GM19035 (cell line): Measurements from ENCODE around the gene USP5.

ENCODE experiments used
- ATAC-seq: cut with Tn5 transposase; IDR thresholded peaks from one replicate; pipeline ENCODE4 v1.9.1; 2021; ENCODE audit not compliant: unreplicated experiment

The USP5 gene

DNA sequence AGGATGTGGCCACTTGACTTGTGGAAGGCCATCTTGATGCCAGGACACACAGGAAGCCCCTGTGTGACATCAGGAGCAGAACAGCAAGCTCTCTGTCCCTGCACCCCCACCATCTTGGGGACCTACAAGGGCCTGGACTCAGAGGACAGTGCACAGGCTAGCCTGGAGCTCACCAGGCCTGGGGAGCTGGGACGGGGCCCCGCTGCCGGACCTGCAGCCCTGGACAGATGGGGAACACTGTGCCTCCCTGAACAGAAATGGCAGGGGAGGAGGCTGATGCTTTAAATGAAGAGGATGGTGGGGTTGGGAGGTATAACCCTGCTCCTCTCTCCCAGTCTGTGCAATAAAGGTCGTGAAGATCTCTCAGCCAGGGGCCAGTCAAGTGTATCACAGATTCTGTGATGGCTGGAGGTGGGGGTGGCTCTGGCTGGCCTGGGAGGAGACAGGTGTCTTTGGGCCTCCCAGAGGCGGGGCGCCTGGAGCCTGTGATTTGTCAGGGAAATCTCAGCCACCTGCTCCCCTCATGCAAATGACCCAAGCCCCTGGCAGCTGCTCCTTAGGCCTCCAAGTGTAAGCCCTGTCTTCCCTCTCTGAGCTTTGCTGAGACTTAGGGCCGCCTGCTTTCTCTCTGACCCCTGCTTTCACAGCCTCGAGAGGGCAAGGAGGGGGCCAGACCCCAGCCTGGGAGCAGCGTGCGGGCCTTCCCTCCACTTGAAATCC is 12.3 kb upstream of the USP5 start:
- peak; percentile 70 for ATAC-seq

DNA sequence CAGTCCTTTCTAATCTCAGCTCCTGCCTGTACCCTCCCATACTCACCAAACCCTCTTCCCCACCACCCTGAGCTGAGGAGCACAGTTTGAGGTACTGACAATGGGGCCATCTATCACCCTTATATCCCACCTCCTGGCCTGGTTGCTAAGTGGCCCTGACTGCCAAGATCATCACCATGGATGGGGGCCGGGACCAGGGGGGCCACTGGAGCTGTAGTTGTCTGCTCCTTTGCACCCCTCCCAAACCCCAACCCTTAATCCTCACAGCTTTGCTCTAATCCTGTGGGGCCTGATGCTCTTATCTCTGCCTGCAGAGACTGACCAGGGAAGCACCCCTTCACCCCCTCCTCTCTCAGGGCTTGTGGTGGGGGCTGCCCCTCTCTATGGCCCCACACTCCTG is 11.6 kb upstream of the USP5 start:
- ATAC-seq: no peak

DNA sequence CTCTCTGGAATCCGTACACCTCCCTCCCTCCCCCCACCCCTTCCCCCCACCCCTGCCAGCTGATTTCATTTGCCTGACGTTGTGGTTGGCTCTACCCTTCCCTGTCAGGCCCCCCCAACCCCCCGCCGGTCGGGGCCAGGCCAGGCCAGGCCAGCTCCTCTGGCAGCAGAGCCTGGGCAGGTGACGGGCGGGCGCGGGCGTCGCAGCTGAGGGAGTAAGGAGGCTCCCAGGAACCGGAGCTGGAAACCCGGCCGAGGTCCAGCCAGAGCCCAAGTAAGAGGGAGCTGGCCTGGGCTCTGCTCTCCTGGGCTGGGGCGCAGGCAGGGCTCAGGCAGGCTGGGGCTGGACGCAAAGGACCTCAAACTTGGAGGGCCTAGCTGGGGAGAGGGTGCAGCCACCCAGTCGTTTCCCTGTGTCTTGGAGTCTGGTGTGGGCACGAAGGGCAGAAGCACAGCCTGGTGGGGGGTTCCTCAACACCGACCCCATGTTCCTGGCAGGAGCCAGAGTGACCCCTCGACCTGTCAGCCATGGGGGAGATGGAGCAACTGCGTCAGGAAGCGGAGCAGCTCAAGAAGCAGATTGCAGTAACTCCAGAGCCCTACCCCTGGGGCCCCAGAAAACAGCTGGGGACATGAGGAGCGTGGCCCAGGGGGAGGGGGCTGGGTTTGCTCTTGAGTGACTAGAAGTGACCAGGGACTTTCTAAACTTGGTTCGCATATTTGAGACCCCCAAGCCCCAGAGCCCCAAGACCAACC is 11.0 kb upstream of the USP5 start, which contains the start of gene GNB3:
Gene GNB3, plus strand, starts transcription at position 165 of the 755 bp plus-strand sequence. Its CDS starts 363 bp downstream, at position 528.
- ATAC-seq: no peak

DNA sequence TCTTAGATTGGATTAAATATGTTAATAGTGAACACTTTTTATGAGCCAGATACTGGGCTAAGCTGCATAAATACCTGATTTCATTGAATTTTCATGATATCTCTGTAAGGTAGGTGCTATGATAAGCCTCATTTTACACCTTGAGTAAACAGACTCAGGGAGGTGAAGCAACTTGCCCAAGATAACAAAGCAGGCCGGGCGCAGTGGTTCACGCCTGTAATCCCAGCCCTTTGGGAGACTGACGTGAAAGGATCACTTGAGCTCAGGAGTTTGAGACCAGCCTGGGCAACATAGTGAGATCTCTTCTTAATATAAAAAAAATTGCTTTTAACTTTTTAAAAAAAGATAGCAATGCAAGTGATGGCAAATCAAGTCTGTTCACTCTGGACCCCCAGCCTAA is 9.9 kb upstream of the USP5 start:
- ATAC-seq: no peak

DNA sequence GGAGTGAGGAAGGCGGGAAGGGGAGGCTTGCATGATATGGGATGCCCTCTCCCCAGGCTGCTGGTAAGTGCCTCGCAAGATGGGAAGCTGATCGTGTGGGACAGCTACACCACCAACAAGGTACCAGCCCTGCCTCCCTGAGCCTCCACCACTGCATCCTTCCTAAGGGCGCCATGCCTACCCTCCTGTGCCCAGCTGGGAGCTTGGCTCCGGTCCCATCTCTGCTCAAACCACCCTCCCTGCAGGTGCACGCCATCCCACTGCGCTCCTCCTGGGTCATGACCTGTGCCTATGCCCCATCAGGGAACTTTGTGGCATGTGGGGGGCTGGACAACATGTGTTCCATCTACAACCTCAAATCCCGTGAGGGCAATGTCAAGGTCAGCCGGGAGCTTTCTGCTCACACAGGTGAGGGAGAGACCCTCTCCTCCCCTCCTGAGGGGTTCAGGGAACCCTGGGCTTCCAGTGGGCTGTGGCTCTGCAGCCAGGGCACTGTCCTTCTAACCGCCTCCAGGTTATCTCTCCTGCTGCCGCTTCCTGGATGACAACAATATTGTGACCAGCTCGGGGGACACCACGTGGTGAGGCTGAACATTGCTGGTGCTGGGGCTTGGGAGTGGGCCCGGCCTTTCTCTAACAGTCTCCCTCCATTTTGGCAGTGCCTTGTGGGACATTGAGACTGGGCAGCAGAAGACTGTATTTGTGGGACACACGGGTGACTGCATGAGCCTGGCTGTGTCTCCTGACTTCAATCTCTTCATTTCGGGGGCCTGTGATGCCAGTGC is 8.6 kb upstream of the USP5 start:
- no peak for ATAC-seq

DNA sequence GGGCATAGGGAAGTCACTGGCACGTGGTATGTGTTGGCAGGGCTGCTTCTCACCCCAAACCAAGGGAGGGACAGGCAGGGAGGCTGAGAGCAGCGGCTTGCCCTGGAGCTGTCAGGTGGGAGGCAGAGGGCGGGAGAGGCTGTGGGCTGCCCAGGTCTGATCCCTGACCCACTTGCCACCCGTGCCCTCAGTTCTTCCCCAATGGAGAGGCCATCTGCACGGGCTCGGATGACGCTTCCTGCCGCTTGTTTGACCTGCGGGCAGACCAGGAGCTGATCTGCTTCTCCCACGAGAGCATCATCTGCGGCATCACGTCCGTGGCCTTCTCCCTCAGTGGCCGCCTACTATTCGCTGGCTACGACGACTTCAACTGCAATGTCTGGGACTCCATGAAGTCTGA is 6.6 kb upstream of the USP5 start:
- no peak for ATAC-seq

DNA sequence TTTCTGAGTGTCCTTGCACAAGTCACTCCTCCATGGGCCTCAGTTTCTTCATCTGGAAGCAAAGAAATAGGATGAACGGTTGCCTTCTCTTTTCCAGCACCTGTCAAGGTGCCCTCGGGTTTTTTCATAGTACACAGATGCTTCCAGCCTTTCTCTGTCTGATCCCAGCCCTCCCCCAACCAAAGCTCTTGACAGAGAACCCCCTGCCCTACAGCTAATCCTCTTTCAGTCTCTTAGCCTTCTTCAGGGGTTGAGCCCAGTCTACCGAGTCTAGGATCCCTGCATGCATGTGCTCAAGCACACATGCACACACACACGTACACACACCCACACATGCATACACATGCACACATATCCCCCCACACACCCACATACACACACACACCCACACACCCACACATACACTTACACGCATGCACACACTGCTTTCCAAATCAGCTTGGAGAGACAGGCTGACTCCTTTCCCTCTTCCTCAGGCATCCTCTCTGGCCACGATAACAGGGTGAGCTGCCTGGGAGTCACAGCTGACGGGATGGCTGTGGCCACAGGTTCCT is 5.6 kb upstream of the USP5 start:
- no peak for ATAC-seq

DNA sequence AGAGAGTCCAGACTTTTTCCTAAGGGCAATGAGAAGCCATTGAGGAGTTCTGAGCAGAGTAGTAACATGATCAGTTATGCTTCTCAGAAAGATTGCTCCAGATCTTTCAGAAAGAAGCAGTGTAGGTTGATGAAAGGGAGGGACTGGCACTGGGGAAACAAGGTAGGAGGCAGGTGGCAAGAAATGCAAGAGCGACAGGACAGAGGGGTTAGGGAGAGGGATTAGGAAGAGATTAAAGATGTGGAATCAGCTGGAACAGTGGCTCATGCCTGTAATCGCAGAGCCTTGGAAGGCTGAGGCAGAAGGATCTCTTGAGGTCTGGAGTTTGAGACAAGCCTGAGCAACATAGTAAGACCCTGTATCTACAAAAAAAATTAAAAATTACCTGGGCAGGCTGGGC is 4.3 kb upstream of the USP5 start:
- ATAC-seq: no peak

DNA sequence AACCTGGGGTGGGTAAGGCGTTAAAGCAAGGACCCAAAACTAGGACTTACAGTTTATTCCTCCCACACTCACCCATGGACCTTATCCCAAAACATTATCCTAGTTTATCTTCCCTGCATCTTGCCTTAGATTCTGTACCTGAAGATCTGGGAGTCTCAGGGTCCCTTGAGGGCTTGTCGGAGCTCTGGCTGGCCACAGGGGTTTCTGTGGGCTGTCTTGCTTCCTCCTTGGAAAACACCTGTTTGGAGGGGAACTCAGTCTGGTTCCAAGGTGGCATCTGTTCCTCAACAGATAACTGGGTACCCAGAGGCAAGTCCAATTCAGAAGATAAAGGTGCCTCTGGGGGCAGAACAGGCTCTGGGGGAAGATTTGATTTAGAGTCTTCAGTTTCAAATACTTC is 2.5 kb upstream of the USP5 start:
- no peak for ATAC-seq

DNA sequence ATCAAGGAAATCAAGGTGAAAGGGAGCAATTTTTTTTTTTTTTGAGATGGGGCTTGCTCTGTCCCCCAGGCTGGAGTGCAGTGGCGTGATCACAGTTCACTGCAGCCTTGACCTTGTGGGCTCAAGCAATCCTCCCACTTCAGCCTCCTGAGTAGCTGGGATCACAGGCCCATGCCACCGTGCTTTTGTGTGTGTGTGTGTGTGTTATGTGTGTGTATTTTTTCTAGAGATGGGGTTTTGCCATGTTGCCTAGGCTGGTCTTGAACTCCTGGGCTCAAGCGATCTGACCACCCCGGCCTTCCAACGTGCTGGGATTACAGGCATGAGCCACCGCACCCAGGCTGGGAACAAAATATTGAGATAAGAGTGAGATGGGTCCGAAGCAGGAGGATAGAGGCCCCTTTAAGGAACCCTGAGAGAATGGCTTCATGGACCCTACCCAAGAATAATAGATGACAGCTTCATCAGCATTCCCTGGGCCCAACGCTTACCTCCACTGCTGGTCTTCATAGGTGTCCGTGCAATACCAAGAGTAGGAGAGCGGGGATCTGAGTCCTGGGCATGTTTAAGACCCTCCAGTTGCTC is 1.9 kb upstream of the USP5 start:
- ATAC-seq: no peak

DNA sequence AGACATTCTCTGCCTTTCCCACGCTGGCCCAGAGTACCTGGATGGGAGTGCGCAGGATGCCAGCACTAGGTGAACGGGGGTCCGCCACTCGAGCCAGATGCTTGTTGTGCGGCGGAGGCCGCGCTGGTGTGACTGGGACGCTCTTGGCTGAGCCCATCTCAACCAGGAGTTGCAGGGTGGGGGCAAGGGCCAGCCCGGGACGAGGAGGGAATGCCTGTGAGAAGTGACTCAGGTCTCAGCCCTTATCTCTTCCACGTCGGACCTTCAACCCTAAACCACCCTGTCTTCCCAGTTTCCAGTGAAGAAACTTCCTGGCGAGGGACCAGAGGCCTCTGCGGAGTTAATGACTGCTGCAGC is 1.2 kb upstream of the USP5 start:
- no peak for ATAC-seq

DNA sequence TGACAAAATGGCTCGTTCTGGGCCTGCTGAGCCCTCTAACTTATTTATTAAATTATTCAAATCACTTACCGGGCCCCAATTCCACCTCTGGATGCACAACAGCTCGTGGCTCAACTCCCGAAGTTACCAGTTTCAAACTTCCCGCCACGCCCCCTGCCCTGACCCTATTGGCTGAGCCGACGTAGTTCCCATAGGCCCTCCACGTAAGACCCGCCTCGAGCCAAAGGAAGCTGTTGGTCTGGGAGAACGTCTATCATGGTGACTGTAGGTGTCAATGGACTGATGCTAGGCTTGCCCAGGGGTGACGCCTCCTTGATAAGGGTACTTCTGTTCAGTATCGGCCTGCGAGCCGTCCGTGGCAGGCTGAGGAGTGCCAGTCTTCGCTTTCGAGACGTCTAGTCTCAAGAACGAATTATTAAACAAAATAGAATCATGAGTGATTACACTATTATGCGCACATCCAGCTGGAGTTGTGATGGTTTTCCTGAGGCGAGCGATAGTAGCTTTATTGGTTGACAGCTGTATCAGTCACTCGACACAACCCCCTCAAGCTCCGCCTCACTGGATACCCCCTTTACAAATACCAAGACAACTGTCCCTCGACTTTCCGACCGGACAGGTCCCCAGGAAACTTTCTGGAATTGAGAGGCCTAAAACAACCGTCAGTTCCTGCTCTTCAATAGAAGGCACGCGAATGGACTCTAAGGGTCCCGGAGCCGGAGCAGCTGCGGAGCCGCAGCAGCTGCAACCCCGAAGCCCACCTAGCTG is 613 bp upstream of the USP5 start, which contains the start of gene CDCA3:
Gene CDCA3, minus strand, starts transcription at position 134 of the 768 bp plus-strand sequence. CDS start 334 bp downstream, outside the sequence.
- peak; percentile 53 for ATAC-seq

DNA sequence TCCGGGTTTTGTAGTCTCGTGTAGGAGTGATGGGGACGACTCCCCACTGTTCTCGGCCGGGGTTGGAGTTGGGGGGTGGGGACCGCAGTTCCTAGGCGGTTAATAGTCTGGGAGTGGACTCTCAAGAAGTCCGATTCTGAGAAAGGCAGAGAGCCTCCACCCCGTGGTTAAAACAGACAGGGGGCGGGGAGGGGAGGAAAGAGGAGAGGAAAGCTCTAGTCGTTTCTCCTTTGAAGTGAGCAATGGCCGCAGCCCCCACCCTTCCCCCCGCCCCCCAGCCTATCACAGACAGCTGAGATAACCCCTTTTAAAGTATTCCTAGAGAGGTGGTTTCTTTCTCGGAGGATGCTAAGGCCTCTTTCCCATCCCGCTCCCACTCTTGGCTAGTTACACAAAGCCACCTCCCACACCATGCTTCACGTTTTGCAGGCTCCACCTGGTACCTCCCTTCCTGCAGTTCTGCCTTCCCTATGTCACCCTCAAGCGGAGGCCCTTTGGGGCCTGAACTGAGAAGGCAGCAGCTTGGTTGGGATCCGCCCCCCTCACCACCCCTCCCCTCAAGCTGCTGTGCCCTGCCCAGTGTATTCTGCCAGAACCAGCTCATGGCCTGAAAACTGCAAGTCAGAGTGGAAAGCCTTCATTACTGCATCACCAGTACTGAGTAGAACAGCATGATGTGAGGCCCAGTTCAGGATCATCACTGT is 853 bp downstream of the USP5 start:
- no peak for ATAC-seq

DNA sequence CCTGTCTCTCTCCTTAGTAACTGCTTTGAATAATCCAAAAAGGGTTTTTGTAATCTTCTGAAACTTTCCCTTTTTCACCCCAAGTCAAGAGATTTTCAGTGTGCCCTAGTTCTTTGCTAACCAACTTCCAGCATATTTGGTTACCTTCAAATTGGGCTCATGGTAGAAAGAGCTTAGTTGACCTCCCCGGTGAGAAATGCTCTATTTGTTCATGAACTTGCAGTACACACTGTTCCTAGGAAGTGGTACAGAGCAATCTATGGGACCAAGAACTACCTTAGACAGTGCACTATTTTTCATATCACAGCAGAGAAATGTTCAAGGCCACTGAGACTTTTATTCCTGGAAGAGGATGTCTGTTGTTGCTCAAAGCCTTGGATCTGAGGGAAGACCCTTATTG is 1.7 kb downstream of the USP5 start:
- ATAC-seq: no peak

DNA sequence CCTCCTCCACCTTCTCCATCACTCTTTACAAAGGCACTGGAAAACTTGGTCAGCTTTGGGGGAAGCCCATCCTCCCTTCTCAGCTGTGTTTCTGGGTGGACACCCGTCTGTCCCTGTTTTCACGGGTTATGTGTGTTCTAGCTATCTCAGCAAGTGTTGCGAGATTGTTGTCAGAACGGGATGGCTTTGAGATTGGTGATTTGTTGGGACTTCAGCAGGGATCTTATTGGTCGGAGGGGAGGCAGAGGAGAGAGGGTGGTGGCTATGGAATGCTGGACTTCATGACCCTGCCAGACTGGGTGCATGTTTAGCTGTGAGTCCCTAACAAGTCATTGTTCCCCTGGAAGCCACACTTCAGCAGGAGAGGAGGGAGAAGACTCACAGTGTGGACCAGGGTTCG is 2.1 kb downstream of the USP5 start:
- no peak for ATAC-seq

DNA sequence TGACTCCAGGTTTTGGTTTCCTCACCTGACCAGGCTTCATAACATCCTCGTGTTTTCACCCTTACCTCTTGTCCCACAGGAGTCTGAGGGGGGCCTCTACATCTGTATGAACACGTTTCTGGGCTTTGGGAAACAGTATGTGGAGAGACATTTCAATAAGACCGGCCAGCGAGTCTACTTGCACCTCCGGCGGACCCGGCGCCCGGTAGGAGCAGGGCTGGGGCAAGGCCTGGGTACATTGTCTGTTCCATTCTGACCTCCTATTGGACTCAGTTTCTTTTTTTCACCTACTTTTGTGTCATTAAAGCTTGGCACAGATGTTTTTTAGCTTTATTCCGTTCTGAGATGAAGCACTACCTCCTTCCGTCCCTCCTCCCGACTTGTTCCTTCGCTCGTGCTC is 3.4 kb downstream of the USP5 start:
- ATAC-seq: no peak

DNA sequence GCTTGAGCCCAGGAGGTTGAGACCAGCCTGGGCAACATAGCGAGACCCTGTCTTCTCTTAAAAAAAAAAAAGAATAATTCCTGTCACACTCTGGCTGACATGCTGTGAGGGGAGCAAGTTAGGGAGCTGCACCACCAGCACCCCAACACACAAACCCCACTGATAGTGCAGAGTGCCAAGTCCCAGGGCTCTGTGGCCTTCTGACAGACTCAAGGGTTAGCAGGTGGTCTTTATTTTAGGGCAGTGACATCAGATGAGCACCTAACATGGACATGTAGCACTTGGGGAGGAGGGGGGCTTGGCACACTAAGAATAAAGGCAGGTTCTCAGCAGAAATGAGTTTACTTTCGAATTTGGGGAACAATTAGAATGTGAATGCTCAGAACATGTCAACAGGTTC is 6.8 kb downstream of the USP5 start:
- no peak for ATAC-seq

DNA sequence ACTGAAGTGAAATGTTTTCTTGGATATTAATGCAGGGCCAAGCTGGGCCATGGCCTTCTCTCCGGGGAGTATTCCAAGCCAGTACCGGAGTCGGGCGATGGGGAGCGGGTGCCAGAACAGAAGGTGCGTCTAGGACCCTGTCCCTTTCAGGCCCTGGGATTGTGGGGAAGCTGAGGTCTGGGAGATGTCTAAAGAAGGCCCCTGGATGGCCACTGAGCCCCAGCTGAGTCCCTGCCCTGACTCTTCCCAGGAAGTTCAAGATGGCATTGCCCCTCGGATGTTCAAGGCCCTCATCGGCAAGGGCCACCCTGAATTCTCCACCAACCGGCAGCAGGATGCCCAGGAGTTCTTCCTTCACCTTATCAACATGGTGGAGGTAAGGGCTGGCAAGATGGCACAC is 8.2 kb downstream of the USP5 start:
- ATAC-seq: no peak

DNA sequence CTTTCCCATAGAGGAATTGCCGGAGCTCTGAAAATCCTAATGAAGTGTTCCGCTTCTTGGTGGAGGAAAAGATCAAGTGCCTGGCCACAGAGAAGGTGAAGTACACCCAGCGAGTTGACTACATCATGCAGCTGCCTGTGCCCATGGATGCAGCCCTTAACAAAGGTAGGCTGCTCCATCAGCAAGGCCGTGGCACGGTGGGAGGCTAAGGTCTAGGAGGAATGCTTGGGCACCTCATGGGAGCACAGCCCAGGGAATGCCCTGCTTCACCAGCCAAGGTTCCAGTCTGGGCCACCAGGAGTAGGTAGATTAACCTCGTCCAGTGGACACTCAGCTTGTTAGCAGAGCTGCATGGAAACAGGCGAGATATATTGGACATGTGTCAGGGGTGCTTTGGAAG is 9.0 kb downstream of the USP5 start:
- no peak for ATAC-seq

DNA sequence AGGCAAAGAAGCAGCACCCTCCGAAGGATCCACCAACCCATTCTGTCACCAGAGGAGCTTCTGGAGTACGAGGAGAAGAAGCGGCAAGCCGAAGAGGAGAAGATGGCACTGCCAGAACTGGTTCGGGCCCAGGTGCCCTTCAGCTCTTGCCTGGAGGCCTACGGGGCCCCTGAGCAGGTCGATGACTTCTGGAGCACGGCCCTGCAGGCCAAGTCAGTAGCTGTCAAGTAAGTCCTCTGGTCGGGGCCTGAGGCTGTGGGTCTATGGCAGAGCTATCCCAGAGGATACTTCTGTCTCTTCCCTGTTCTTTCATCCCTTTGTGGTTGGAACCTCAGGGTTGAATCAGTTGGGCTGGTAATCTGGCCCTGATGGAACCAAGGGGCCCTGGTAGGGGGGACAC is 9.4 kb downstream of the USP5 start:
- no peak for ATAC-seq
